ENCODE data around the gene ZFYVE27. TPM values are rescaled to one million over a fixed set of nuclear protein-coding genes. Genes with fewer than 3 reads are reported as not detected.
A peak's percentile ranks its signal among the peaks of the same experiment; 100 is the strongest.

Gene ZFYVE27
- polyA plus RNA-seq, 6 donors from 2014 or later = 34.0 to 51.3 (median 38.0) TPM

GRCh38 chr10:97771055-97771891 lies 34.3 kb downstream of the ZFYVE27 start:
- ATAC-seq (ENCODE audit: low read depth in 2 of 2) (no peak), DNase-seq (no peak)
- no peak overlapping the region for H3K27ac Mint-ChIP-seq
- peaks cover 19 to 21% (median 20%) of the 10 kb centered on the region in 3 donors for H3K4me1 Mint-ChIP-seq
- no peaks in the 10 kb centered on the region for H3K9me3 Mint-ChIP-seq
- peaks cover 26 to 60% (median 46%) of the 10 kb centered on the region in 3 donors for H3K27me3 Mint-ChIP-seq
- H3K4me3 Mint-ChIP-seq = peak overlapping the region in 5 of 8 donors; percentile 45 to 80 (median 53)
- H3K36me3 Mint-ChIP-seq = peaks cover 0 to 10% of the 10 kb centered on the region in 2 donors

GRCh38 chr10:97771913-97772823 lies 35.2 kb downstream of the ZFYVE27 start, which contains the start of gene SFRP5:
TSS of gene SFRP5 (minus strand) at chr10:97771999. CDS start at chr10:97771833, 166 bp downstream.
- DNase-seq = no peak

GRCh38 chr10:97773096-97773495 lies 36.2 kb downstream of the ZFYVE27 start:
- H3K27ac Mint-ChIP-seq = no peak overlapping the region
- no peaks in the 10 kb centered on the region for H3K9me3 Mint-ChIP-seq
- H3K27me3 Mint-ChIP-seq = peaks cover 26 to 56% (median 46%) of the 10 kb centered on the region in 3 donors
- H3K4me1 Mint-ChIP-seq = peaks cover 16 to 21% (median 19%) of the 10 kb centered on the region in 3 donors
- H3K36me3 Mint-ChIP-seq = peaks cover 0 to 2% of the 10 kb centered on the region in 2 donors
- ATAC-seq (ENCODE audit: low read depth in 2 of 2) (no peak), DNase-seq (no peak)
- no peak overlapping the region for H3K4me3 Mint-ChIP-seq

More at GRCh38 chr10:97771913-97772823, 35.2 kb downstream of the ZFYVE27 start, which contains the start of gene SFRP5:
- Mint-ChIP-seq H3K36me3 (peaks cover 0 to 10% of the 10 kb centered on the region in 2 donors), H3K4me3 (peak within 1 kb of the TSS in 7 of 8 donors; percentile 13 to 80 (median 65)), H3K4me1 (peaks cover 19 to 21% (median 20%) of the 10 kb centered on the region in 3 donors), H3K27ac (peak within 1 kb of the TSS in 1 of 6 donors; percentile 49), H3K9me3 (no peaks in the 10 kb centered on the region), H3K27me3 (peaks cover 26 to 60% (median 46%) of the 10 kb centered on the region in 3 donors)
- ATAC-seq (ENCODE audit: low read depth in 2 of 2) = no peak

DNA sequence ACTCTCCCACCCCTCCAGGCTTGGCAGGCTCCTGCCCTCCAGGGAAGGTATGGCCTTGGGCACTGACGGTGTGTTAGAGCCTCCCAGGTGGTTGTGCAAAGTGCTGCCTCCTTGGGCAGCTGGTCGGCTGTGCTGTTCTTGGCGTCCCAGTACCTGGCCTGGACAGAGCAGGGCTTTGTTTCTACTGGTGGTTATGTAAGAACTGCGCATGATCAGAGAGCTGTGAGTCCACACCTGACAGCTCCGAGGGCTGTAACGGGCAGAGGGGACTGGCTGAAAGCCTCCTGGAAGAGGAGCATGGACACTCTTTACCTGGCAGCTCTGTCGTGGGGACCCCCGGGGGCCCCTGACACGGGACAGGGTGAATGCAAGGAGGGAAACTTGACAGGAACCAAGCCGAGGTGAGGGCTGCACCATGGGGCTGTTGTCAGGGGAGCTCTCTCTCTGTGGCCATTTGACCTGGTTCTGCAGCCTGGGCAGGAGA lies 37.9 kb downstream of the ZFYVE27 start:
- H3K36me3 Mint-ChIP-seq = no peaks in the 10 kb centered on the region
- H3K4me3 Mint-ChIP-seq = no peak overlapping the region
- no peak overlapping the region for H3K27ac Mint-ChIP-seq
- ATAC-seq (ENCODE audit: low read depth in 2 of 2) (no peak), DNase-seq (no peak)
- H3K4me1 Mint-ChIP-seq = peaks cover 13 to 21% (median 19%) of the 10 kb centered on the region in 3 donors
- H3K9me3 Mint-ChIP-seq = no peaks in the 10 kb centered on the region
- peaks cover 21 to 39% (median 37%) of the 10 kb centered on the region in 3 donors for H3K27me3 Mint-ChIP-seq

DNA sequence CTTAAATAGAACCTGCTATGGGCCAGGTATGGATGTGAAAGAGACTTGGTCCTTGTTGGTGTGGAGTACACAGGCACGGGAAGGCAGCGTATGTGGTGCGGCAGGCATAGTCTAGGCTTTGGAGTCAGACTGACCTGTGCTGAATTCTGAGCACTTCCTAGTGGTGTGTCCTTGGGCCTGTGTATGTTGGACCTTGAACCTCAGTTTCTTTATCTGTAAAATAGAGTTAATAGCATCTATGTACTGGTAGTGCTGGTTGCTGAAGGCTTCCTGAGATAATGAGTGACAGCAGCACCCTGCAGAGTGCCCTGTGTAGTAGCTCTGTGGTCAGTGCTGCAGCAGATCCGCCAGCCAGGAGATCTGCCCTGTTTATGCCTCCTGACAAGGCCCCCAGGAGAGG lies 40.2 kb downstream of the ZFYVE27 start:
- Mint-ChIP-seq H3K9me3 (no peaks in the 10 kb centered on the region), H3K27ac (peak overlapping the region in 1 of 6 donors; percentile 63), H3K27me3 (peaks cover 10 to 25% (median 17%) of the 10 kb centered on the region in 3 donors), H3K4me3 (no peak overlapping the region), H3K36me3 (no peaks in the 10 kb centered on the region), H3K4me1 (peaks cover 2 to 3% (median 3%) of the 10 kb centered on the region in 3 donors)
- ATAC-seq (ENCODE audit: low read depth in 2 of 2) = no peak
- DNase-seq = no peak

DNA sequence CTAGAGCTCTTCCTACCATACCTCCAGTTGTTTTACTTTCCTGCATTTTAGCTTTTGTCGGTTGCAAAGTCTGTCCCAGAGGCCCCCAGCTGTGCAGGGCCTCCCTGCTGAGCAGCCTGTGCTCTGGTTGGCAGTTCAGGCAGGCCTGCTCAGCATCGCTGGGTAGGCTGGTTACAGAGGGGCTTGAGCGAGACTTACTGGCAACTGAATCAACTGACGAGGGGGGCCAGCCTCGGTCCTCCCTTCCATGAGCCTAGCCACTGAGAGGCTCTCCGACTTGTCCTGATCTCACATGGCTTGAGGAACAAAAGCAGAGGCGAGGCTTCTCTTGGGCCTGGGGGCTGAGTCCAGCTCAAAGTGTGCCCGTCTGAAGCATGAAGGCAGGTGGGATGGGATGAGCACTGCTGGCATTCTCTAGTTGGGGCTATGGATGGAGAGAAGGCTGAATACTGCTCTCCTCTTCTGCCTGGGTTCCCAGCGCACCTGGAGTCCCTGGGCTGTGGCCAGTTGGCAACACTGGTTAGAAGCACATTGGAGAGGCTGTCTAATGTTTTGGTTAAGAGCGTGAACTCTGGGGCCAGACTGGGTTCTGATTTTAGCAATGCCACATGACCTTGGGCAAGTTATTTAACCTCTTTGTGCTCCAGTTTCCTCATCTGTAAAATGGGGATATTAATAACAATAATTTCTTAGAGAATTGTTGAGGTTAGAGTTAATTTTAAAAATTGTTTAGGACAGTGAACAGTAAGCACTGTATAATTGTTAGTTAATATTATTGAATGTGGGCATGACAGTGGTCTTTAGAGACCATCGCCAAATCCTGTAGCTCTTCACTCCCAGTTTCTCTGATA lies 41.7 kb downstream of the ZFYVE27 start:
- H3K4me3 Mint-ChIP-seq = no peak overlapping the region
- H3K36me3 Mint-ChIP-seq = no peaks in the 10 kb centered on the region
- no peaks in the 10 kb centered on the region for H3K9me3 Mint-ChIP-seq
- H3K27me3 Mint-ChIP-seq = peaks cover 0 to 10% (median 2%) of the 10 kb centered on the region in 3 donors
- DNase-seq (no peak), ATAC-seq (ENCODE audit: low read depth in 2 of 2) (no peak)
- H3K4me1 Mint-ChIP-seq = no peaks in the 10 kb centered on the region
- H3K27ac Mint-ChIP-seq = no peak overlapping the region

- Mint-ChIP-seq H3K27ac (no peak overlapping the region), H3K9me3 (no peaks in the 10 kb centered on the region), H3K4me1 (no peaks in the 10 kb centered on the region), H3K27me3 (peaks cover 0 to 6% (median 0%) of the 10 kb centered on the region in 3 donors), H3K36me3 (no peaks in the 10 kb centered on the region), H3K4me3 (no peak overlapping the region)
- no peak for DNase-seq
- ATAC-seq (ENCODE audit: low read depth in 2 of 2) = no peak
Observed at GRCh38 chr10:97779492-97779891, 42.6 kb downstream of the ZFYVE27 start.

- no peak for ATAC-seq (ENCODE audit: low read depth in 2 of 2)
- Mint-ChIP-seq H3K27me3 (peaks cover 0 to 6% (median 0%) of the 10 kb centered on the region in 3 donors), H3K4me3 (no peak overlapping the region)
Observed at GRCh38 chr10:97779975-97780374, 43.0 kb downstream of the ZFYVE27 start.

GRCh38 chr10:97780841-97781617 lies 44.1 kb downstream of the ZFYVE27 start:
- Mint-ChIP-seq H3K27ac (no peak overlapping the region), H3K27me3 (peaks cover 0 to 6% (median 0%) of the 10 kb centered on the region in 3 donors), H3K36me3 (no peaks in the 10 kb centered on the region), H3K9me3 (no peaks in the 10 kb centered on the region), H3K4me3 (no peak overlapping the region), H3K4me1 (no peaks in the 10 kb centered on the region)
- DNase-seq = no peak
- no peak for ATAC-seq (ENCODE audit: low read depth in 2 of 2)

More at GRCh38 chr10:97779975-97780374, 43.0 kb downstream of the ZFYVE27 start:
- no peaks in the 10 kb centered on the region for H3K4me1 Mint-ChIP-seq
- no peaks in the 10 kb centered on the region for H3K36me3 Mint-ChIP-seq
- H3K9me3 Mint-ChIP-seq = no peaks in the 10 kb centered on the region
- DNase-seq = no peak
- H3K27ac Mint-ChIP-seq = no peak overlapping the region

DNA sequence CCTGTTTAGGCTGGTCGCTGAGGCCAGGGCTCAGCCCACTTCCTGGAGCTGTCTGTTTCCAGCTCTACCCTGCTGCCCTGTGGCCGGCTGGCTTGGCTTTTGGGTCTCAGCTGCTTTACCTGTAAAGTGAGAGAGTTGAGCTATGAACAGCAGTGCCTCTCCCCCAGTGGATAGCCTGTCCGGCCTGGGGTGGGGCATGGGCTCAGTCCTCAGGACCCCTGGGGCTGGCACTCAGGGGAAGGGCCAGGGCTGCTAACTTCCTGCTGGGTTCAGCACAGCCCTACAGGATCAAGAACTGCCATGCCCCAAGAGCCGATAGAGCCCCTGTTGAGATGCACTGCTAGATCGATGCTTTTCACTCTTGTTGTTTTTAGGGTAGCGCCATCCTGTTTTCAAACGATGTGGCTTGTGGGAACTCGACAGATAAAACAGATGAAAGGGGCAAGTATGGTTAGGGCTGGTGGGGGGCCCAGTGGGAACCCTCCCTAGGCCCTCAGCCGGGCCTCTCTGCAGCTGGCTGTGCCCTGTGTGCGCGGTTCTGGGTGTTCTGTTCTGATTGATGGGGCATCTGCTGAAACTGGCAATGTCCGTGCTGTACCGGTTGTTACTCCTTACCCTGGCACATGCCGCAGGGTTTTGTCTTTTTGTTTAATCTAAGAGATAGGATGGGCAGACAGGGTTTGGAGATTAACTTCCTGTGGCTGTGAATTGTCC lies 44.8 kb downstream of the ZFYVE27 start:
- no peak for DNase-seq
- peaks cover 0 to 6% (median 1%) of the 10 kb centered on the region in 3 donors for H3K27me3 Mint-ChIP-seq
- no peak for ATAC-seq (ENCODE audit: low read depth in 2 of 2)
- no peak overlapping the region for H3K4me3 Mint-ChIP-seq
- H3K36me3 Mint-ChIP-seq = no peaks in the 10 kb centered on the region
- no peaks in the 10 kb centered on the region for H3K4me1 Mint-ChIP-seq
- no peak overlapping the region for H3K27ac Mint-ChIP-seq
- no peaks in the 10 kb centered on the region for H3K9me3 Mint-ChIP-seq

GRCh38 chr10:97782455-97783228 lies 45.7 kb downstream of the ZFYVE27 start:
- ATAC-seq (ENCODE audit: low read depth in 2 of 2) (no peak), DNase-seq (no peak)
- Mint-ChIP-seq H3K4me1 (no peaks in the 10 kb centered on the region), H3K27me3 (peaks cover 0 to 14% (median 10%) of the 10 kb centered on the region in 3 donors), H3K4me3 (no peak overlapping the region), H3K9me3 (no peaks in the 10 kb centered on the region), H3K27ac (no peak overlapping the region), H3K36me3 (no peaks in the 10 kb centered on the region)

Measured in naive B cell (primary cell).